Measurements from ENCODE around the gene AMZ1. TPM values are rescaled to one million over a fixed set of nuclear protein-coding genes. Genes with fewer than 3 reads are reported as not detected.
A peak's percentile ranks its signal among the peaks of the same experiment; 100 is the strongest.

Gene AMZ1, protein sequence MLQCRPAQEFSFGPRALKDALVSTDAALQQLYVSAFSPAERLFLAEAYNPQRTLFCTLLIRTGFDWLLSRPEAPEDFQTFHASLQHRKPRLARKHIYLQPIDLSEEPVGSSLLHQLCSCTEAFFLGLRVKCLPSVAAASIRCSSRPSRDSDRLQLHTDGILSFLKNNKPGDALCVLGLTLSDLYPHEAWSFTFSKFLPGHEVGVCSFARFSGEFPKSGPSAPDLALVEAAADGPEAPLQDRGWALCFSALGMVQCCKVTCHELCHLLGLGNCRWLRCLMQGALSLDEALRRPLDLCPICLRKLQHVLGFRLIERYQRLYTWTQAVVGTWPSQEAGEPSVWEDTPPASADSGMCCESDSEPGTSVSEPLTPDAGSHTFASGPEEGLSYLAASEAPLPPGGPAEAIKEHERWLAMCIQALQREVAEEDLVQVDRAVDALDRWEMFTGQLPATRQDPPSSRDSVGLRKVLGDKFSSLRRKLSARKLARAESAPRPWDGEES
- under 1 TPM in 1 of 2 experiments, not detected in 1; 0.04 TPM for total RNA-seq

DNA sequence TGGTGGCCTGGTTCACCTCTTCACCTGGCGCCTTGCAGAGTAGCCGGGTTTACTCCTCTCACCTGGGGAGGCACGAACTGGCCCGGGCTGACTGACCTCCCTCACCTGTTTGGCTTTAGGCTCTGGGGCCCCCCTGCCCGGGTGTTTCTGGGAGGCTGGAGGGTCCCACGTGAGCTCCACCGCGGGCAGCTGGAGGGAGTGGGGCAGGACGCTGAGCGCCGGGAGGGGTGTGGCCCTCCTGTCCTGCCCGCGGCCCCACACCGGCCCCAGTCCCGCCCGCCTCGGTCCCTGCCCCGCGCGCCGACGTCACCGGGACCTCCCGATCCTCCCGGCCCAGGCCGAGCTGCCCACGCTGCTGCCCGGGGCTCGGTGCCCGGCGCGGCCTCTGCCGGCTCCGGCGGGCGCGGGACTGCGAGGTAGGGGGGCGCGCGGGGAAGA, at the start of gene AMZ1:
AMZ1 (plus strand) TSS at position 322 of the 438 bp plus-strand sequence. CDS start 12,250 bp downstream, outside the sequence.
- Mint-ChIP-seq H3K27me3 (peaks cover 64% of the 10 kb centered on the region), H3K36me3 (no peaks in the 10 kb centered on the region), H3K4me3 (no peak within 1 kb of the TSS), H3K4me1 (peaks cover 11% of the 10 kb centered on the region), H3K27ac (no peak within 1 kb of the TSS), H3K9me3 (no peaks in the 10 kb centered on the region)
- DNase-seq, result no peak

DNA sequence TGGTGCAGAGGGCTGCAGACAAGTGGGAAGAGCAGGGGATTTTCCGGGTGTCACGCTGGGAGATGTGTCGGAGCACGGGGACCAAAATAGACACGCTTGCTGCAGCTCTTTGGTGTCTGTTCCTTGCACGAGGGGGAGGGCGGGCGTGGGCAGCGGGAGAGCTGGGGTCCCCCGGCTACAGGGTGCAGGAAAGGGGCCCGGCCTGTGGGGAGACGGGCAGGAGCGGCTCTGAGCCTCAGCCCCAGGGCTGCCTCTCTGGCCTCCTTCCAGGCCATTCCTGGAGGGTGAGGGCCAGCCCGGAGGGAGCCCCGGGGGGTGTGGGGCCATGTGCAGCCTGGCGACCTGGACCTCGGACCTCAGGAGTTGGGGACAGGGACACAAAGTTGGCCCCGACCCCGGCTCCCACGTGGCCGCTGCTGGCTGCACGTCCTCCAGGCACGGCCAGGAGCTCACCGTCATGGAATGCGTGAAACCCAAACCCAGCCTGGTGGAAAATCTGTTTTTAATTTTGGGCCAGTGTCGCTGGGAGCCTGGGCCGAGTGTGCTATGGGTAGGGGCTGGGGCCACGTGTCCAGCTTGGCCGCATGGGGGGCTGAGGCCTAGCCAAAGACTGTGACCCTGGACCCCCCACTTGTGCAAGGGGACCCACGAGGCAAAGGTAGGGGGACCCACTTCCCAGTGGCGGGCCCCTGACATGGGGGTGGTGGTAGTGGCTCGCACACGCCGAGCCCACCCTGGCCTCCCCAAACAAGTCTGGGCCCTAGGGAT, 49.6 kb upstream of the AMZ1 start:
- H3K27me3 Mint-ChIP-seq, result no peaks in the 10 kb centered on the region

DNA sequence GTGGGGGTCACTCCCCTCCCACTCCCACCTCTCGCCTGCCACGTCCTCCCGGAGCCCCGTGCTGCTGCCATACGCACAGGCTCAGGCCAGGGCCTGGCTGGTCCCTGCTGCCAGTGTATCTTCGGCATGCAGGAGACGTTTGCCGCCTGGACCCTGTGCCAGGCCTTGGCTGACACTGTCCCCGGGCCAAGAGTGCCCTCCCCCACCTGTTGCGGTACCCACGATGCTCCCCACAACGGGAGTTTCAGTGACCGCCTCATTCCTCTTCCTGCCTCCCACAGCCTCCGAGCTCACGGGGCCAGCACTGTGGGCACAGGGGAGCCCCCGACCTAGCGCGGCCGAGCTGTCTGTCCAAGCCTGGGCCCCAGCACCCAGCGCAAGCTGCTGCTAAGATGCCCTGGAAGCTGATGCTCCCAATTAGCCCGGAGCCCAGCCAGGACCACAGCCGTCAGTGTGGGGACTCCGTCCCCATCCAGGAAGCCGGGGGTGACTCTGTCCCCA, 48.8 kb upstream of the AMZ1 start:
- Mint-ChIP-seq H3K4me3 (no peak overlapping the region), H3K36me3 (no peaks in the 10 kb centered on the region), H3K9me3 (no peaks in the 10 kb centered on the region), H3K27ac (no peak overlapping the region), H3K4me1 (peaks cover 1% of the 10 kb centered on the region), H3K27me3 (no peaks in the 10 kb centered on the region)
- DNase-seq, result no peak

More for the DNA sequence above, 49.6 kb upstream of the AMZ1 start:
- Mint-ChIP-seq H3K36me3 (no peaks in the 10 kb centered on the region), H3K9me3 (no peaks in the 10 kb centered on the region), H3K4me3 (no peak overlapping the region), H3K27ac (no peak overlapping the region), H3K4me1 (peaks cover 8% of the 10 kb centered on the region)
- DNase-seq, result no peak

DNA sequence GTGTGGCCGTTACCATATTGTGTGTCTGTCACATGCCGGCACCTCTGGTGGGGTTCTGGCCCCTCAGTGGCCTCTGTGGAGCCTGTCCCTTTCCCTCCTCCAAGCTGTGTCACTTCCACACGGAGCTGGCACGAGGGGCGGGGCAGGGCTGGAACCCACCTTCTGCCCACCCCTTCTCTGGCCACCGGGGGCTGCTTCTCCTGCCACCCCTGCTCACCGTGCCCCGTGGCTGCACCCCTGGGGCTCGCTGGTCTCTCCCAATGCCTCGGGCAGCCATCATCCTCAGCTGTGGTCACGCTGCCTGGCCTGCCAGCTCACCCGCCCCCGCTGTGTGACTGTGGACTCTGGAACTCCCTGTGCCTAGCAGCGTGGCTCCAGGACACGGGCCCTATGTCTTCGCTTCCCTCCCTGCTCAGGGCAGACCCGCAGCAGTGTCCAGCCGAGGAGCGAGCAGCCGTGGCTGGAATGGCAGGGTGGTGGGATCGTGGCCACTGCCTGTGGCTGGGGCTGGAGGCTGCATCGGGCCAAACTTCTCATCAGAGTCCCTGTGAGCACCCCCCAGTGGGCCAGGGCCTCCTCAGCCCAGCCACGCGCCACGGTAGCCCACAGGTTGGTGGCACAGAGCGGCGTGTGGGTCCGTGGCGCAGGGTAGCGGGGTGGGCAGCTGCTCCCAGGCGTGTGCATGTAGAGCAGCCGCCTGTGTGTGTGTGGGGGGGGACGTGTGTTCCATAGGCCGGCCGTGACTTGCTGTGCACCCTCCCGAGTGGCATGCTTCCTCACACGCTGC, 48.1 kb upstream of the AMZ1 start:
- no peaks in the 10 kb centered on the region for H3K27me3 Mint-ChIP-seq
- no peak for DNase-seq
- H3K9me3 Mint-ChIP-seq, result no peaks in the 10 kb centered on the region
- H3K4me1 Mint-ChIP-seq, result peaks cover 6% of the 10 kb centered on the region
- no peak overlapping the region for H3K27ac Mint-ChIP-seq
- no peaks in the 10 kb centered on the region for H3K36me3 Mint-ChIP-seq
- H3K4me3 Mint-ChIP-seq, result no peak overlapping the region

DNA sequence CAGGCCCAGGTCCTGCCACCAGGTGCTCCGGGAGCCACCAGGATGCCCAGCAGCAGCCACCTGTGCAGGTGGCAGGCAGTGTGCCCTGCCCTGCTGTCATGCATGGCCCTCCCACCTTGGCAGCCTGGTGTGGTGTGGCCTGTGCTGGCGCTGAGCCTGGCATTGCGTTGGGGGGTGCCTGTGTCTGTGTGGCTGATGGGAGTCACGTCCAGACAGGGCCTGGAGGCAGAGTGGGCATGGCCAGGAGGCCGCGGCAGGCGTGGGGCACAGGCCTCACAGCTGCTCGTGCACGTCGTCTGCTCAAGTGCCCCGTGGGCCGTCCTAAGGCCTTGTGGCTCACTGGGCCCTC, 47.5 kb upstream of the AMZ1 start:
- Mint-ChIP-seq H3K9me3 (no peaks in the 10 kb centered on the region), H3K36me3 (no peaks in the 10 kb centered on the region), H3K4me1 (peaks cover 10% of the 10 kb centered on the region), H3K4me3 (no peak overlapping the region), H3K27me3 (no peaks in the 10 kb centered on the region), H3K27ac (no peak overlapping the region)
- DNase-seq, result no peak

DNA sequence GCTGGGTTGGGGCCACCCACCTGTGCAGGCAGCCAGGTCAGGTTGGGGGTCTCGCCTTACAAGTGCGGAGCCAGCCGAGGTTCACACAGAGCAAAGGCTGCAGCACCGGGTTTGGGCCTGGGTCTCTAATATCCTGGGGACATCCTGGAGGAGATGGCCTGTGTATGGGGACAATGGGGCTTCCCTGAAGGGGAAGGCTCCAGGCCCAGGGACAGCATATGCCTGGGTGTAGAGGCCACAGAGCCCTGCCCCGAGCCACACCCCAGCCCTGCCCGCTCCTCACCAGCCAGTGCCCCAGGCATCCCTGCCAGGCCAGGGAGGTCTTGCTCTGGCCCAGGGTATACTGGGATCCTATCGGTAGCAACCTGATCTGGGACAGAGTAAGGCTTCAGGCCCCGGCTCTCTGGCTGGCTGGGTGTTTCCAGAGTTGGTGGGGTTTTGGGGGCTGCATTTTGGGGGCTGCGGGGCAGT, 47.1 kb upstream of the AMZ1 start:
- Mint-ChIP-seq H3K9me3 (no peaks in the 10 kb centered on the region), H3K4me3 (no peak overlapping the region), H3K4me1 (peaks cover 15% of the 10 kb centered on the region), H3K36me3 (no peaks in the 10 kb centered on the region), H3K27ac (no peak overlapping the region), H3K27me3 (no peaks in the 10 kb centered on the region)
- DNase-seq, result no peak

DNA sequence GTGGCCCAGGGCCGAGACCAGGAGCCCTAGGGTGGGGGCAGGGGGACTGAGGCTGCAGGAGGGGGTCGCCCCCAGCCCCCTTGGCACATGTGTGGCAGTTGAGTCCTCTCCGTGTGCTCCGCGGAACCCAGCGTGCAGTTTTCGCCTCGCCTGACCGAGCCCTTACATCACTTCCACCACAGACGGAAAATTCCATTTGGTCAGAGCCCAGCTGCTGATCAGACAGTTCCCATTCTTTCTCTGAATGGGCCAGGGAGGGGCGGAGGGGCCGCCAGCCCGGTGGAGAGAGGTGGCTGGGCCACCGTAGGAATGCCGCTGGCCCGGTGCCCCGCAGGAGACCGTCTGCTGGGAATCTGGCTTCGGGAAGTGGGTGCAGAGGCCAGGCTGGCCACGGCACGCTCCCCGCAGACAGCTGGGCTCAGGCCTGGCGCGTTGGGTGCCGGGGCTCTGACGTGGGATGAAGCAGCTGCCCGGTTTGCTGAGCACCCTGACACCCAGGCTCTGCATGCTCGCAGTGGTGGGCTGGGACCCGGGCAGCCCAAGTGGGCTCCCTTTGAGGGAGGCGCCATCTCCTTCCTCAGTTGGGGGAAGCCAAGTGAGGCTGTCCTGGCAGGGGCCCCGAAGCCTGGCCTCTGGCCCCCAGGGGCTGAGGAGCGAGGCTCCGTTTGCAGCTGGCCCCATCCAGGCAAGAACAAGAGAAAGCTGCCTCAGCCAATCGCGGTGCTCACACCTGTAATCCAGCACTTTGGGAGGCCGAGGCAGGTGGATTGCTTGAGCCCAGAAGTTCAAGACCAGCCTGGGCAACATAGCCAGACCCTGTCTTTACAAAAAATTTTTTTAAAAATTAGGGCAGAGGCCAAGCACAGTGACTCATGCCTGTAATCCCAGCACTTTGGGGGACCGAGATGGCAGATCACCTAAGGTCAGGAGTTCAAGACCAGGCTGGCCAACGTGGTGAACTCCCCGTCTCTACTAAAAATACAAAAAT, 46.3 kb upstream of the AMZ1 start:
- Mint-ChIP-seq H3K9me3 (no peaks in the 10 kb centered on the region), H3K27me3 (no peaks in the 10 kb centered on the region), H3K36me3 (no peaks in the 10 kb centered on the region), H3K4me3 (no peak overlapping the region), H3K27ac (no peak overlapping the region), H3K4me1 (peaks cover 17% of the 10 kb centered on the region)
- DNase-seq, result no peak

DNA sequence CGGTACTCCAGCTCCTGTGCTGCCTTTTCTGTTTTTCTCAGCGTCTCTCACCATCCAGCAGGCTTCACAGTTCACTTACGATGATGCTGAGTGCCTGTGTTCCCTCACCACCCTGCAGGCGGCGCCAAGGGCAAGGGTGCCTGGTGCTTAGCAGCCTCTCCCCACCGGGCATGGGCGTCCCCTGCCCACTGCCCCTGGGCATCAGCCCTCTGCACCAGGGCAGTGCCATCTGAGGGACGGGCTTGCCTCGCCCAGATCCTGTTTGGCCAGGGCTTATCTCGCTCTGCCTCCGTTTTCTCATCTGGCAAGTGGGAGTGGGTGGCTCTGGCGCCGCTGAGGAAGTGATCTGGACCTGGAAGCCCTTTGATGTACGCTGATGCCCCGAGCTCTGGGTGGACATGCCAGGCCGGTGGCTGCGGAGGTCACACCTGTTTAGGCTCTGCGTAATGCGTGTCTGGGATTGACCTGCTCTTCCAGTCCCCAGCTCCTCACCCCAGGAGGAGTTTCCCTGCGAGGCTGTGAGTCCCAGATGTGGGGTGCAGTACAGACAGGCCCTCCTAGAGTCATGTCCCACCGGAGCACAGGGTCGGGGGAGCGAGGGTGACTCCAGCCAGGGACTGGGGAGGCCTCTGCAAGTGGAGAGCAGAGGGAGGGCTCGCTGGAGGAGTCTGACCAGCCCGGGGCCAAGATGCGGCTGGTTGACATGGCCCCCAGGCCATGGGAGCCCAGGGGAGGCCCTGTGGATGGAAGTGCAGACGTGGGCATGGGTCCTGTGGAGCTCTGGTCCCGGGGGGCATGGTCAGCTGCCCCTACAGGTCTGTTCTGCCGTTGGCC, 44.4 kb upstream of the AMZ1 start:
- no peaks in the 10 kb centered on the region for H3K9me3 Mint-ChIP-seq
- H3K36me3 Mint-ChIP-seq, result no peaks in the 10 kb centered on the region
- no peak overlapping the region for H3K4me3 Mint-ChIP-seq
- peaks cover 17% of the 10 kb centered on the region for H3K4me1 Mint-ChIP-seq
- H3K27ac Mint-ChIP-seq, result no peak overlapping the region
- DNase-seq, result no peak
- no peaks in the 10 kb centered on the region for H3K27me3 Mint-ChIP-seq

DNA sequence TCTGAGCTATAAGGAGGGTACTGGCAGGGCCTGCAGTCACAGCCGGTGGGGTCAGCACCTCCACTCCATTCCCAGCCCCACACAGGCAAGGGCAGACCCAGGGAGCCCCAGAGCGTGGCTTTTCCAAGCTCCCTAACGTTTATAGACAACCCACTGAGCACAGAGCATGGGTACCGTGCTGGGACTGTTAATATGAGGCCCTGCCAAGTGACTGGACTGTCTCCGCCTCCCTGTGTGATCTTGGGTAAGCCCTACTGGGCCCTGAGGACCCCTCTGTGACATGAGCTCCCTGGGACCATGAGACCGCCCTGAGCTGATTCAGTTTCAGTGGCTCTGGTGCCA, 43.8 kb upstream of the AMZ1 start:
- H3K27me3 Mint-ChIP-seq, result no peaks in the 10 kb centered on the region

DNA sequence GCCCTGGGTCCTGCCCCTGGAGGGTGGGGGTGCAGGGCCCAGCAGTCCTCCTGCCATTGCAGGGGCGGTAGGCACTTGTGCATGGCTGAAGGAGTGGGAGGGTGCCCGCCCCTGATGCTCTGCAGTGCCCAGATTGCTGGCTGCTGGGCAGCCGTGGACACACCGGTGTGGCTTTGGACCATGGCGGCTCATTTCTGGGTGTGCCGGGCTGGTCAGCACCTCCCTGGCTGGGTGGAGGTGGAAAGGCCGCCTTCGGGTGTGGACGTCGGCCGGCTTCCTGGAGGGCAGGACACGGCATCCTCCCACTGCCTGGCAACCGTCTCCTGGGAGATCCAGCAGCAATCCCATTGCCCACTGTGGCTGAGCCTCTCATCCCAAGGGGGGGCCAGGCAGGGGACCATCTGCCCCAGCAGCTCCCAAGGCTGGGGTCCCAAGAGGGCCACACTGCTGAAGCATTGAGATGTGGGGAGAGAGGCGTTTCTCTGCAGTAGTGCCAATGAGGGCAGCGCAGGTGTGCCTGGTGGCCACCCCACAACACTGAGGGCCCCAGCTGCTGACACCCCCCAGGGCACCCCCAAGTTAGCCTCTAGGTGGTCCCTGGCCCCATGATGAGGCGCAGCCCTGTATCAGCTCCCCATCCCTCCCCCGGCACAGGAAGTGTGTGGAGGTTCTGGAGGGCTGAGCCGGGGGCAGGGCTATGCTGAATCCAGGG, 43.3 kb upstream of the AMZ1 start:
- DNase-seq, result no peak
- Mint-ChIP-seq H3K27me3 (no peaks in the 10 kb centered on the region), H3K4me1 (peaks cover 17% of the 10 kb centered on the region), H3K27ac (peak overlapping the region; percentile 90), H3K9me3 (no peaks in the 10 kb centered on the region), H3K36me3 (no peaks in the 10 kb centered on the region), H3K4me3 (peak overlapping the region; percentile 68)

More for the DNA sequence above, 43.8 kb upstream of the AMZ1 start:
- Mint-ChIP-seq H3K4me3 (no peak overlapping the region), H3K27ac (no peak overlapping the region), H3K9me3 (no peaks in the 10 kb centered on the region), H3K4me1 (peaks cover 17% of the 10 kb centered on the region), H3K36me3 (no peaks in the 10 kb centered on the region)
- no peak for DNase-seq

DNA sequence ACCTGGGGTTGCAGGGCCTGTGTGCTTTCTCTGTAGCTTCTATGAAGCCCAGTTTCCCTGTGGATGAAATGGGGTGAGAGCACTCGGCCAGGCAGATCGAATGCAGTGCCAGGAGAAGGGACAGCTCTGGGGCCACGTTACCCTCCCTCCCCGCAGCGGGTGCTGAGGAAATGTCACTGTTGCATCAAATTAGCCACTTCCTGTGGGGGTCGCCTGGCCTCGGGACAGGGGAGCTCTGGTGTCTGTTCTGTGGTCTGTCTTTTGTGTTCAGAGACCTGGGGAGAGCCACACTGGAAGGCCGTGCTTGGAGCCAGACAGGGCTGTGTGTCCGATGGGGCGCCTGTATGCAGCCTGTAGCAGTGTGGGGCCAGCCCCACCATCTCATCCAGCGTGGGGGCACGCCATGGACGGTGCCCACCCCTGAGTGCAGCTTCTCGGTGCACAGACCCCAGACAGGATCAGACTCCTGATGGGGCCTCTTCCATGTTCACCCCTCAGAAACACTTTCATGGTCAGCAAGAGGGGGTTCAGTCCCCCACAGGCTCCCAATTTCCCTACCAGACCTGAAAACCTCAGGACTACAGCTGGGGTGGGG, 42.6 kb upstream of the AMZ1 start:
- peak; percentile 73 for DNase-seq
- Mint-ChIP-seq H3K27ac (peak overlapping the region; percentile 90), H3K36me3 (no peaks in the 10 kb centered on the region), H3K27me3 (no peaks in the 10 kb centered on the region), H3K4me3 (peak overlapping the region; percentile 68), H3K9me3 (no peaks in the 10 kb centered on the region), H3K4me1 (peaks cover 17% of the 10 kb centered on the region)

DNA sequence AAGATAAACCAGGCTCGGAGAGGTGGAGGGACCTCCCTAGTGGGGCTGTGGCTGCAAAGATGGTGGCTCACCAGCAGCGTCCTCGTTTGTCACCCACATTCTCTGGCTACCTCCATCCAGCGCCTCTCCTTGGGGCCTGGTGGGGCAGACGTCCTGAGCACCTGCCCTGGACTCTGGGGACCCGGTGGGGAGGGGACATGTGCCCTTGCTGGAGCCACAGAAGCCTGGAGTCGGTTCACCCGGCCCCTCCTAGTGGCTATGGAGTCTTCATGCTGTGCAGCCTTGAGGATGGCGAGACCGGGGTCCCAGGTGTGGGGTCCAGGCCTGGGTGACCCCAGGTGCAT, 41.7 kb upstream of the AMZ1 start:
- Mint-ChIP-seq H3K36me3 (no peaks in the 10 kb centered on the region), H3K4me3 (no peak overlapping the region), H3K27ac (no peak overlapping the region), H3K4me1 (peaks cover 17% of the 10 kb centered on the region), H3K27me3 (no peaks in the 10 kb centered on the region), H3K9me3 (no peaks in the 10 kb centered on the region)
- no peak for DNase-seq
